Measurements from ENCODE around the gene SLIT1.

Gene SLIT1

DNA sequence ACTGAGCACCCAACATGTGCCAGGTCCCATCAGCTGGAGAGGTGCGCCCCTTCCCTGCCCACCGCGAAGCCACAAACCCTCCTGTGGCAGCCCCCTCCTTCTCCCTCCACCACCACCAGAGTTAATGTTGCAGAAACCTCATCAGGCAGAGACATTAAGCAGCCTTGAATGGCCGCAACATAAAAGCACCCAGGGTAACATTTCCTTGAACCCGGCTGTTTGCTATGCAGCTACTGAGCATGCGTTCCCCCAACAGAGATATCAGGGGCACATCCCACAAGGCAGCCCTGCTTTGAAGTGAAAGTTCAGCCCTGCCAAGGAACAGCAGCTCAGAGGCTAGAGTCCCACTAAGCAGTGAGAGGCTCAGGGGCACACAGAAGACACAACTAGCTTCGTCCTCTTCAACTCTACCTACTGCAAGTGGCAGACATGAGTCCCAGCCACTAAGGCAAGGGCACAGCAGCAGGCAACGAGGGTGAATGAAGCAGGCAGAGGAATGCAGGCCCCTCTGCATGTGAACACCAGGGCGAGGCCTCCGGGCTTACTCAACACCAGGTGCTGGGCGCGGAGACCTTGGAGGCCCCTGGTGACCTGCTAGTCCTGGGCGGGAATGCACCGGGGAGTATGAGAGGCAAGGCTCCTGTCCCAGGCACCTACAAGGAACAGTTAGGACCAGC is 107.4 kb downstream of the SLIT1 start:
- no peak for DNase-seq

DNA sequence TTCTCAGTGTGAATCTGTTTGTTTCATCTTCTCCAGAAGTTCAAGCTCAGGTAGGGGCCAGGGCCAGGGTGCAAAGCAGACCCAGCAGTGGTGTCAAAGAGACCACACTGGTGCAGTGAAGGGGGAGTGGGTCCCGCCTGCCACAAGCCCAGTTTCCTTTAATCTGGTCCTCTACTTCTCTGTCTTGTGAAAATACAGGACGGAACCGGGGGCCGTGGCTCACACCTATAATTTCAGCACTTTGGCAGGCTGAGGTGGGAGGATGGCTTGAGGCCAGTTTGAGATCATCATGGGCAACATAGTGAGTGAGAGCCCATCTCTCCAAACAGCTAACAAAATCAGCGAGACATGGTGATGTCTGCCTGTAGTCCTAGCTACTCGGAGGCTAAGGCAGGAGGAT is 109.0 kb downstream of the SLIT1 start:
- no peak for DNase-seq

- DNase-seq: no peak
Measured at GRCh38 chr10:97075961-97076525, 109.7 kb downstream of the SLIT1 start.

GRCh38 chr10:97075421-97075820 is 110.3 kb downstream of the SLIT1 start:
- DNase-seq: no peak

DNA sequence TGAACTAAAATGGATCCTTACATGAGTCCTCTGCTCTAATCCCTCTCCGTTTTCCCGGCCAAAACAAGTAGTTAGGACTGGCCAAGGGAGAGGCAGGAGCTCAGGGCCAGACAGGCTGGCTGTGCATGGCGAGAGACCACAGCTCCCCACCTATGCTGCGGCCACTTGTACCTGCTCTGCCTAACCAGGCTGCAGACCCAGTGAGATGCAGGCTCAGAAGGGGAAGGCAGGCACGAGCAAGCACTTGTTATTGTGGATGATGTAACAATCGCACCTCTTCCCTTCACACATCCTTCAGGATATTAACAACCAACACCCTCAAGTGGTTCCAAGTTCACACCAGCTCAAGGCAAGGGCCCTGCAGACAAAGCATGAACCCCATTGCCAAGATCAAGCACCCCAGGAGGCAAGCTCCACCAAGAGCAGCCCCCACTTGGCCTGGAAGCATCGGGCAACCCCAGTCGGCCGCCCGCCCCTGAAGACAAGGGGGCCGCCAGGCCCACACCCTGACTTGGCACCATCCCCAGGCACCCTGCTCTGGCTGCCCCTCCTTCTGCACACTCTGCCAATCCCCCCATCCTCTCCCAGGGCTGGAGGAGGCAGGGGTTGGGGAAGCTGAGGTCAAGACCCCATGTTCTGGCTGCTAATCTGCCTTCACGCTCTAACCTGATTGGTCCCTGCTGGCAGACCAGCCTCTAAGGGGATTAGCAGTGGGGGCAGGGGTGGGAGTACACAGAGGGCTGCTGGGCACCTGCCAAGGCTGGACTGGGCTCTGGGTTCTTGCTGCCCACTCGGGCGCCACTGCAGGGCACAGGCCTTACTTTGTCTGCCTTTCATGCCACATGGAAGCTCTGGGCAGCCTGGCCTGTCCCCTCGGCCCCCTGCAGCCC is 111.3 kb downstream of the SLIT1 start:
- DNase-seq: no peak

- DNase-seq: peak; percentile 51
Measured at GRCh38 chr10:97072851-97073665, 112.7 kb downstream of the SLIT1 start.

GRCh38 chr10:97071496-97071895 is 114.3 kb downstream of the SLIT1 start:
- no peak for DNase-seq

- no peak for DNase-seq
Measured at GRCh38 chr10:97069576-97070362, 116.0 kb downstream of the SLIT1 start.

DNA sequence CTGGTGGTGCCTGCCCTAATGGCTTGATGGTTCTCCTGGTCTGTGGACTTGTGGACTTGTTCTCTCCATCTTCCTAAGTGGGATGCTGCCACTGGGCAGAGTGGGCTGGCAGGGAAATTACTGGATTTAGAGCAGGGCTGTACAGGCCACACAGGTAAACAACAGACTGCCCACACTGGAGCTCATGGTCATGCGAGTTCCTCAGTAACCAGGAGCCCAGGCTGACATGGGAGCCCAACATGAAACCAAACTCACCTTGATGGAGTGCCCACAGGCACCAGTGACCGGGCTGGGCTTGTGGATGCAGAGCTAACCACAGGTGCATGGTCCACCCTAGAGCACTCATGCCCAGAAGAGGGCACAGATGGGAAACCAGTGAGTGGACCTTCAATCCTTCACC is 116.7 kb downstream of the SLIT1 start:
- DNase-seq: no peak

GRCh38 chr10:97067716-97068391 is 117.9 kb downstream of the SLIT1 start:
- DNase-seq: no peak

GRCh38 chr10:97066877-97067555 is 118.7 kb downstream of the SLIT1 start:
- DNase-seq: no peak

DNA sequence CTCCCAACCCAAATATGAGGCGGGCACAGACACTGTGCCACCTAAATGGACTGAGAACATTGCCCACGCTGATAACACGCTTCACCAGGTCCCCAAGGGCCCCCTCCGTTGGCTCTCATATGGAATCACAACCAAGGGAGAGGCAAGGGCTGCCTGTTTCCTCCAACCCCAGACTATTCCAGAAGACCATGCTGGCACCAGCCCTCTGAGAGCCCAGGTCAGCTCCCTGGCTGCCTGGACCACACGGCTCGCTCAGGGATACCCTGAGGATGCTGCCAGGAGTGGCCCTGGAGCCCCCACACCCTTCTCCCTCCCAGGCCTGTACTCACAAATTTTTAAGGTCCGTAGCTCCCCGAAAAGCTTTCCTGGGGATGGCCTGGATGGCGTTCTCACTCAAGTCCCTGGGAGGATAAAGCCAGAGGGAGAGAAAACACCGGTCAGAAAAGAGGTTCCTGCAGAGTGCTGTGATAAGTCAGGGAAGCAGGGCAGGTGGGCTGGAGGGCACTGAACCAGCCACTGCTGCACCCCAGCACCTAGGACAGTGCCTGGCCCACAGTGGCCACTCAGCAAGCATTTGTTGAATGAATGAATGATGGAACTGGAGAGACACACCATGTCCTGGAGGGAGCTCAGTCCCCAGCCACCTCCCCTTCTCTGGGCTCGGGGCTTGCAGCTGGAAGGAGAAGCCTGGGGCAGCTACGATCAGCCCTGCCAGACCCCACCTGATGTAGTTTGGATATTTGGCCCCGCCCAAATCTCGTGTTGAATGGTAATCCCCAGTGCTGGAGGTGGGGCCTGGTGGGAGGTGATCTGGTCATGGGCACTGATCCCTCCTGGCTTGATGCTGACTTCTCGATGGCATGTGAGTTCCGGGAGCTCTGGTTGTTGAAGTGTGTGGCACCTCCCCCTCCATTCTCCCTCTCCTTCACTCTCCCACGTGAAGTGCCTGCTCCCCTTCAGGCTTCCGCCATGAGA is 119.8 kb downstream of the SLIT1 start:
- no peak for DNase-seq

GRCh38 chr10:97065128-97065527 is 120.6 kb downstream of the SLIT1 start:
- DNase-seq: peak; percentile 62

DNA sequence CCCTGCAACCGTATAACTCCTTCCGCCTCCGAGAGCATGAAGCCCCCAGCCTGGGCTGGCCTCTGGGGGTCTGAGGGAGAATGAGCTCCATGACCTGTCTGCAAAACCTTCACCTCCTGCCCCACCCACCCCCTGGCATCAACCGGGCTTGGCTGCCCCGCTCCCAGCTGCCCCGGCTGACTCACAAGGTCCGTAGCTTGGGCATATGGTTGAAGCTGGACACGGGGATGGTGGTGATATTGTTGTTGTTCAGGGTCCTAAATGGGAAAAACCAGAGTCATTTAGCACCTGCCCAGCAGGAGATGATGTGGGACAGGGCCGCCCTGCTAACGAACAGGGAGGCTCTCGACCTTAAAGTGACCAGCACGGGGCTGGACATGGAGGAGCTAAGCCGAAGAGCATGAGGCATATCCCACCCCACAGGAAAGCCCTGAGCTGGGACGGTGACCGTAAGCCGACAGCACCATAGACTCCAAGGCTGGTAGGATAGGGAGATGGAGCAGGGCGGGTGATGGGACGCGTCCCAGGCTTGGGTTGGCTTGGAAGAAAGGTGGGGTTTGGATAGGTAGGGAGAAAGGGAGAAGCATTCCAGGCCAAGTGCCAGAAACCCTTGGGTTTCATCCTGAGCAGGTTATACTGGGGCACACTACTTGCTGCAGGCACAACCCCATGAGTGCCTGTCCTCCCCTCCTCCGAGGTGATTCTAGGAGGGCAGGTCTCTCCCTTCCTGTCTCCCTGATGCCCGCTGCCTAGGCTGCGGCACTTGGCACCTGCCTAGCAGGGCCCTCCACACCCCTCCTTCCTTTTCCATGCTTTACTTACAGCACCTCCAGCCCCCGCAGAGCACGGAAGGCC is 121.5 kb downstream of the SLIT1 start:
- DNase-seq: no peak

- no peak for DNase-seq
Measured at GRCh38 chr10:97063271-97063982, 122.3 kb downstream of the SLIT1 start.

DNA sequence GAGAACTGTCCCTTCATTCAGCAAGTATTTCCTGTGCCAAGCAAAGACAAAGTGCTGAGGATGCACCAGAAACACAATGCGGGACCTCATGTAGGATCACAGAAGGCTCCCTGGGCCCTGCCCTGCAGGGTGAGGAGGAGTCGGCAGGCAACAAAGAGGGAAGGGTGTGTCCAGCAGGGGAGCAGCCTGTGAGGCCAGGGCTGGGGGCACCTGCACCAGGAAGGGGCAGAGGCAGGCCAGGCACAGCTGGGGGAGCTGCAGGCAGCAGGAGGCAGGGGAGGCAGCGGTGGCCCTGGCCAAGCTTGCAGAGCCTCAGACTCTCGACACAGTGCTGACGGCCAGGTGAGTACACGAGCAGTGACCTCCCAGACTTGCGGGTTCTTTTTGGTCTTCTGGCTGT is 123.3 kb downstream of the SLIT1 start:
- DNase-seq: no peak

DNA sequence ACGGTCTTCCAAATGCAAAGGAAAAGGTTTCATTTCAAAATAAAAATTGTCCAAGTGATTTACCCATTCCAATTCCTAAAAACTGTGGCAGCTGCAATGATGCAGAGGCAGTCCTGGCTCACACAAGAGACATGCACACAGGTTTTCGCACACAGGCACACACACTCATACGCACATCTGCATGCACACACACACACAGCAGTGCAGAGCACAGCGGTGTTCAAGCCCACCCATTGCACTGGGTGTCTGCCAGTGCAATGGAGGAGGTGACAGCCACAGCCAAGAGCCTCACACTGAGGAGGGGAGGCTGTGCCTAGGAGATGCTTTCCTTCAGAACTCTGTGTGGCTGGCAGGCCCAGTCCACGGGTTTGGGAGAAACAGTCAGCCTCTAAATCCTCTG is 123.7 kb downstream of the SLIT1 start:
- no peak for DNase-seq

DNA sequence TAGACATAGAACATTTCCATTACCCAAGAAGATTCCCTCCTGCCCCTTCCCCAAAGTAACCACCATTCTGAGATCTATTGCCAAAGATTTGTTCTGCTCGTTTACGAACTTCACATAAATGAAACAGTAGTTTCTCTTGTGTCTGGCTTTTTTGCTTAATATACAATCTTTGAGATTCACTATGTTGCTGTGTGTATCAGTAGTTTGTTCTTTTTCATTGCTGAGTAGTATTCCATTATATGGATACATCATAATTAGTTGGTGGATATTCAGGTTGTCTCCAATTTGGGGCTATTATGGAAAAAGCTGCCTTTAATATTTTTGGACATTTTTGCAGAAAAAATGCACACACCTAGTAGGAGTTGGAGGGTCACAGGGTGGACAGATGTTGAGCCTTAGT is 124.3 kb downstream of the SLIT1 start:
- DNase-seq: no peak

All from kidney glomerular epithelial cell (primary cell).